Memory B cell (primary cell): ENCODE measurements around the gene IBA57.
"Not testable (repeated sequence)": the region's sequence is repeated elsewhere in the genome, so short reads cannot be mapped to it uniquely, and the experiment has no call there.

Source experiments
- ATAC-seq: fragments of 150-1000 bp; cut with Tn5 transposase; 2 replicates; pipeline ENCODE4 v1.10.0; 2021; ENCODE audit warnings: low read depth, mild to moderate bottlenecking, moderate library complexity
- DNase-seq, 2 donors: peaks; one replicate each; pipeline ENCODE4 v3.0.0; 2022; ENCODE audit warnings: low spot score in 2 of 2
- H3K27ac Mint-ChIP-seq: one replicate; pipeline ENCODE4 v1.8.0; 2022; ENCODE audit warnings: mild to moderate bottlenecking, moderate library complexity, mixed read lengths
- H3K27me3 Mint-ChIP-seq: one replicate; pipeline ENCODE4 v1.8.0; 2022; ENCODE audit warnings: mixed read lengths
- H3K36me3 Mint-ChIP-seq: one replicate; pipeline ENCODE4 v1.8.0; 2022; ENCODE audit warnings: mild to moderate bottlenecking, mixed read lengths
- H3K4me1 Mint-ChIP-seq: one replicate; pipeline ENCODE4 v1.8.0; 2022; ENCODE audit warnings: mixed read lengths
- H3K4me3 Mint-ChIP-seq: one replicate; pipeline ENCODE4 v1.8.0; 2022; ENCODE audit warnings: mild to moderate bottlenecking, moderate library complexity, mixed read lengths
- H3K9me3 Mint-ChIP-seq: one replicate; pipeline ENCODE4 v1.8.0; 2022; ENCODE audit warnings: mixed read lengths

Gene IBA57

GRCh38 chr1:228166170-228166936, 749 bp downstream of the IBA57 start:
- peak overlapping the region; percentile 83 for H3K4me3 Mint-ChIP-seq
- no peaks in the 10 kb centered on the region for H3K27me3 Mint-ChIP-seq
- peaks cover 9% of the 10 kb centered on the region for H3K36me3 Mint-ChIP-seq
- H3K9me3 Mint-ChIP-seq, result no peaks in the 10 kb centered on the region
- H3K27ac Mint-ChIP-seq, result peak overlapping the region; percentile 95
- peaks cover 29% of the 10 kb centered on the region for H3K4me1 Mint-ChIP-seq
- ATAC-seq (peak; percentile 21), DNase-seq (peak in 1 of 2 donors; percentile 78)

DNA sequence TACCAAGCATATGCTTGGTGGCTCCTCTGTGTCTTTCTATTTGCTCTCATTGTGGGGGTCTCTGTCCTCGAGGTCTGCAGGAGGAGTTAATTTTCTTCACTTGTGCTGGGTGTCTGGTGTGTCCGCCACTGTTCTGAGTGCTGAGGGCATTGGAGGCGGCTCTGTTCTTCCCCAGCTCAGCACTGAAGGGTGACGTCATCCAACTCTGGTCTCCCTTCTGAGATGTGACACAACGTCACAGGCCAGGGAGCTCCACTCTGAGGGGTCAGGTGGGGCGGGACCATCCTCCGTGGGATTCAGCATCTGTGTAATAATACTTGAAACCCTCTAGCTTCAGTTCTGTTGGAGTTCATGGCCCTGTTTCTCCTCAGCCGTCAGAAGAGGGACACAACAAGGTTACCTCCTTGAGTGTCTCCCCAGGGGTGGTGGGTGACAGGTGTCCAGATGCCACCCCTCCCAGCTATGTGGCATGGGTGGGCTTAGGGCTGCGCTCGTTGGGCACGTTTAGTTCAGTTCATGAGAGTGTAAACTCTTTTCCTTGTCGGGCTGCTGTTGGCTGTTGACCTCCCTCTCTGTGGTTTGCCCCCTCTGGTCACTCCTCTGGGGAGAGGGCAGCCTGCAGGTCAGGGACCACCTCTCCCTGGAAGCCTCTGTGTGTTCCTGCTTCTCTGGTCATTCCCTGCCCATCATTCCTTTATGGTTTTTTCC, 3.1 kb downstream of the IBA57 start:
- Mint-ChIP-seq H3K27me3 (no peaks in the 10 kb centered on the region), H3K4me1 (peaks cover 39% of the 10 kb centered on the region), H3K4me3 (no peak overlapping the region), H3K36me3 (peaks cover 13% of the 10 kb centered on the region), H3K9me3 (no peaks in the 10 kb centered on the region), H3K27ac (peak overlapping the region; percentile 53)
- DNase-seq, result no peak
- no peak for ATAC-seq

GRCh38 chr1:228169345-228169744, 3.7 kb downstream of the IBA57 start:
- Mint-ChIP-seq H3K4me1 (peaks cover 35% of the 10 kb centered on the region), H3K27me3 (no peaks in the 10 kb centered on the region), H3K27ac (peak overlapping the region; percentile 53), H3K36me3 (peaks cover 13% of the 10 kb centered on the region), H3K4me3 (no peak overlapping the region), H3K9me3 (no peaks in the 10 kb centered on the region)
- ATAC-seq (no peak), DNase-seq (no peak)

GRCh38 chr1:228170666-228171065, 5.1 kb downstream of the IBA57 start:
- no peak overlapping the region for H3K27ac Mint-ChIP-seq
- H3K4me3 Mint-ChIP-seq, result no peak overlapping the region
- H3K27me3 Mint-ChIP-seq, result no peaks in the 10 kb centered on the region
- DNase-seq, result no peak
- peaks cover 13% of the 10 kb centered on the region for H3K36me3 Mint-ChIP-seq
- no peak for ATAC-seq
- H3K9me3 Mint-ChIP-seq, result no peaks in the 10 kb centered on the region
- peaks cover 29% of the 10 kb centered on the region for H3K4me1 Mint-ChIP-seq

DNA sequence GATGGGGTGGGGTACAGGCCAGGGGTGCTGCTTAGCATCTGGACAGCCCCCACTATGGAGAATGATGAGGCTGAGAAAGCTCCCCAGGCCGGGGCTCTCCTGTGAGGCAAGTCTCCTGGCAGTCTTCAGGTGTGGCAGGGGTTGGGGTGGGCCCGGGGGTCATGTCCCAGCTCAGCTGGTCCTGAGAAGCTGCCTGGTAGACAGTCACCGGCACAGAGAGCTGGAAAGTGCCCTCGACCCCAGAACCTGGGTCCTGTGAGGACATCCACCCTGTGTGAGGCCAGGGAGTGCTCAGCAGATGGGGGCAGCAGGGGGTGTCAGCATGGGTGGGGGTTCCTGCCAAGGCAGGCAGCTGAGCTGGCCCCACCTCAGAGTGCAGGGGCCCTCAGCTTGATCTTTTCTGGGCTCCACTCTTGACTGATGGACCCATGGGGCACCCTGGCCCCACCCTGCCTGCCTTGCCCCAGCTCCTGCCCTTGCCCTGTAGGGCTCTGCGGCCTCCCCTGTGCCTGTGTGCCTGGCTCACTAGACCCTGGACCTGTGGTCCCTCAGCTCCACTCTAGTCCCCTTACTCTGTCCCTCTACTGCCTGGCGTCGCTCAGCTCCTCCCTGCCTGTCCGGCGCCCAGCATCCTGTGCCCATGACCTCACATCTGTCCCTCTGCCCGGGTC, 5.8 kb downstream of the IBA57 start:
- Mint-ChIP-seq H3K27me3 (no peaks in the 10 kb centered on the region), H3K4me1 (peaks cover 29% of the 10 kb centered on the region), H3K27ac (no peak overlapping the region), H3K9me3 (no peaks in the 10 kb centered on the region), H3K4me3 (no peak overlapping the region), H3K36me3 (peaks cover 13% of the 10 kb centered on the region)
- DNase-seq, result no peak
- ATAC-seq, result no peak

DNA sequence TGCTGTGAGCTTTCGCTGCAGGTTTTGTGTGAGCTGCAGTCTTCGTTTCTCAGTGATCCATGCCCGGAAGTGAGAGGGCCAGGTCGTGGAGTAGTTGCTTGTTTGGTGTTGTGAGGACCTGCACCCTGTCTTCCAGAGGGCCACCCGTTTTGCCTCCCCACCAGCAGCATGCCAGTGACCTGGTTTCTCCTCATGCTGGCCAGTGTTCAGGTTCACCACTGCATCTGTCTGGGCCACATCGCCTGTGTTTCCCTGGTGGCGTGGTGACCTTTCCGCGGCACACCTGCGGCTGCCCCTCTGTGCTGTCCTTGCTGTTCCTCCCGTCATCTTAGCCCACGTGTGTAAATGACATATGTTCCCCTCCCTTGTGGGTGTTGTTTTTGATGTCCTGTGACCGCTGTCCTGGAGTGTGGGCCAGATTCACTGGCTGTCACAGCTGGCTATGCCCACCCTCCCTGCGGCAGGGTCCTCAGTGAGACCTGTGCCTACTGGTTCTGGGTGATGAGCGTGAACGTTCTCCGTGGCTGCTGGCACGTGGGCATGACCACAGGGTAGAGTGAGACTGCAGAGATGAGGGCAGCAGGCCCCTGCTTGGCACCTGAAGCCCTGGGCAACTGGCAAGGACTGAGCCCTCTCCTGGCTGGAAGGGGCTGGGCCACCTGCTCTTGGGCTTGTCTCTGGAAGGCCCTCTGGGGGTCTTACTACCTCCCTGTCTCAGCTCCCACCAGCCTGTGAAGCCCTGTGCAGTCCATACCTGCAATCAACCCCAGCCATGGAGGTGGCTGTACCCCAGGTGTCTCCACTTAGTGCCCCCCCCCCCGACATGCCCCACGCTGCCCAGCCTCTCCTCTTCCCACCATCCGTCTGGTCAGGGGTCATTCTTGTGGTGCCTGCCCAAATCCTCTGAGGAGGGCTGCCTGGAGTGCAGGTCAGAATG, 7.3 kb downstream of the IBA57 start:
- Mint-ChIP-seq H3K4me3 (no peak overlapping the region), H3K27ac (peak overlapping the region; percentile 43), H3K27me3 (no peaks in the 10 kb centered on the region)

DNA sequence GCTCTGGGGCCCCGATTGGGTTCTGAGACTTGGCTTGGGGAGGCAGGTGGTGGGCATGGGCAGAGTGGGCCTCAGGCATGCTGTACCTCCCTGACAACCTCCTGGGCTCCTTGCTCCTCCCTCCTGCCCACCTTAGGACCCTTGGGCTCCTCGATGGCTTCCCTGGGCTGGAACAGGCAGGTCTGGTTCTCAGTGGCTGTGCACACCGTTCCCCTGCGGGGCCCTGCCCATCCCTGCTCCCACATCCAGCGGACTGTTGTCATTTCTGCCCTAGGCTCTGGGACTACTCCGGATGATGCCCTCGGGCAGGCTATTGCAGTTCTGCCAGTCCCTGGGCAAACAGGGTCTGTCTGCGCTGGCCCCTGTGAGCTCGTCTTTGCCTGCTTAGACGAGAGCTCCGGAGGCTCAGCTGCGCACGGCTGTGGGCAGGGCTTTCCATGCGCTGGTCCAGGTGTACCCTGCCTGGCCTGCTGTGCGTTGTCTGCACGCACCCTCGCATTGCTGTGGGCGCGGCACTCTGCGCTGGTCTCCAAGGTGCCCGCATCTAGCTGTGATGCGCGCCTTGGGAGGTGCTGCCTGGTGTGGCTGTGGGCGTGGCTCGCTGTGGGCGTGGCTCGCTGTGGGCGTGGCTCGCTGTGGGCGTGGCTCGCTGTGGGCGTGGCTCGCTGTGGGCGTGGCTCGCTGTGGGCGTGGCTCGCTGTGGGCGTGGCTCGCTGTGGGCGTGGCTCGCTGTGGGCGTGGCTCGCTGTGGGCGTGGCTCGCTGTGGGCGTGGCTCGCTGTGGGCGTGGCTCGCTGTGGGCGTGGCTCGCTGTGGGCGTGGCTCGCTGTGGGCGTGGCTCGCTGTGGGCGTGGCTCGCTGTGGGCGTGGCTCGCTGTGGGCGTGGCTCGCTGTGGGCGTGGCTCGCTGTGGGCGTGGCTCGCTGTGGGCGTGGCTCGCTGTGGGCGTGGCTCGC, 8.2 kb downstream of the IBA57 start:
- not testable (repeated sequence) for DNase-seq, H3K27ac Mint-ChIP-seq, H3K27me3 Mint-ChIP-seq, H3K9me3 Mint-ChIP-seq, H3K4me3 Mint-ChIP-seq
- peak; percentile 58 for ATAC-seq
- Mint-ChIP-seq H3K36me3 (peaks cover 16% of the 10 kb centered on the region), H3K4me1 (peaks cover 17% of the 10 kb centered on the region)

More for the DNA sequence above, 7.3 kb downstream of the IBA57 start:
- Mint-ChIP-seq H3K4me1 (peaks cover 21% of the 10 kb centered on the region), H3K9me3 (no peaks in the 10 kb centered on the region), H3K36me3 (peaks cover 13% of the 10 kb centered on the region)
- DNase-seq (no peak), ATAC-seq (no peak)

DNA sequence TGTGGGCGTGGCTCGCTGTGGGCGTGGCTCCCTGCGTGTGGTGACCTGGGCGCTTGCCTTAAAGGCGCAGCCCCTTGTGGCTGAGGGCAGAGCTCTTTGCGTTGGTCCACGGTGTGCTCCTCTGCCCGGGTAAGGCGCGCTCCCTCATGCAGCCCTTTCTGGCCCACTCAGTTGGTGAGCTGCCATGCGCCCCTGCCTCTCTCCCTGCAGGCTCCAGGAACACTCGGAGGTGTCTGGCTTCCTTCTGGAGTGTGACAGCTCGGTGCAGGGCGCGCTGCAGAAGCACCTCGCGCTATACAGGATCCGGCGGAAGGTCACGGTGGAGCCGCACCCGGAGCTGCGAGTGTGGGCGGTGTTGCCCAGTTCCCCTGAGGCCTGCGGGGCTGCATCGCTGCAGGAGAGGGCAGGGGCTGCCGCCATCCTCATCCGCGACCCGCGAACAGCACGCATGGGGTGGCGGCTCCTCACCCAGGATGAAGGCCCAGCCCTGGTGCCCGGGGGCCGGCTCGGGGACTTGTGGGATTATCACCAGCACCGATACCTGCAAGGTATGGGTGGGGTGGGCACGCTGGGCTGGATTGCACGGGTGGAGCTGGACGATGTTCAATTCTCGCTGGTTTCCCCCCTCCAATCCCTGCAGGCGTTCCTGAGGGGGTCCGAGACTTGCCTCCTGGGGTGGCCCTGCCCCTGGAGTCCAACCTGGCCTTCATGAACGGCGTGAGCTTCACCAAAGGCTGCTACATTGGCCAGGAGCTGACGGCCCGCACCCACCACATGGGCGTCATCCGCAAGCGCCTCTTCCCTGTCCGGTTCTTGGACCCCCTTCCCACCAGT, 9.1 kb downstream of the IBA57 start:
- no peak for DNase-seq
- Mint-ChIP-seq H3K27me3 (no peaks in the 10 kb centered on the region), H3K9me3 (no peaks in the 10 kb centered on the region), H3K4me3 (no peak overlapping the region), H3K4me1 (peaks cover 13% of the 10 kb centered on the region), H3K27ac (no peak overlapping the region), H3K36me3 (peaks cover 10% of the 10 kb centered on the region)
- peak; percentile 70 for ATAC-seq

DNA sequence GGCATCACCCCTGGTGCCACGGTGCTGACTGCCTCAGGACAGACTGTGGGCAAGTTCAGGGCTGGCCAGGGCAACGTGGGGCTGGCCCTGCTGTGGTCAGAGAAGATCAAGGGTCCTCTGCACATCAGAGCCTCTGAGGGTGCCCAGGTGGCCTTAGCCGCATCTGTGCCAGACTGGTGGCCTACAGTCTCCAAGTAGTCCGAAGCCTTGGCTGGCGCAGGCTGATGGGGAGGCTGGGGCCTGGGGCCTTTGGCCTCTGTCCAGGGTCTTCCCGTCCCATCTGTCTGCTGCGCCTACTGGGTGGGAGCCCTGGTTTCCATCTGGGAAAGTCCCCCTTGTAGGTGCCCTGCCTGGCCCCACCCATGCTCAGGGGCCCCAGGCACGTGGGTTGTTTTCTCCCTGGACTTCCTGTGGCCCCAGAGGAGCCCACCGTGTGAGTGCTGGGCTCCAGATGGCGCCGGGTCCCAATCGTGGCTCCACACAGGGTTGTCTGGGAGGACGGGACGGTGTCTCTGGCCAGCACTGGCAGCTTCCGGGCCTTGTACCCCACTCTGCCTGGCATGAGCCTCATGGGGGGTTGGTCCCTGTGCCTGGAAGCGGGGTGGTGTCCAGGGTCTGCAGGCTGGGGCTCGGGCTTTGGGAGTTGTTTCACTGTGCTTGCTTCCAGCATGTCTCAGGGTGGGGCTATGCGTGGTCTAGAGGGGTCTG, 9.9 kb downstream of the IBA57 start:
- ATAC-seq, result no peak
- Mint-ChIP-seq H3K9me3 (no peaks in the 10 kb centered on the region), H3K27ac (no peak overlapping the region), H3K27me3 (no peaks in the 10 kb centered on the region), H3K4me1 (peaks cover 11% of the 10 kb centered on the region), H3K4me3 (no peak overlapping the region), H3K36me3 (peaks cover 10% of the 10 kb centered on the region)
- DNase-seq, result no peak

- H3K27ac Mint-ChIP-seq, result no peak overlapping the region
- no peak for DNase-seq
- ATAC-seq, result no peak
Observed at GRCh38 chr1:228176024-228176395, 10.4 kb downstream of the IBA57 start.

GRCh38 chr1:228176461-228177182, 11.0 kb downstream of the IBA57 start:
- no peak for DNase-seq
- no peak for ATAC-seq
- Mint-ChIP-seq H3K4me3 (no peak overlapping the region), H3K27me3 (no peaks in the 10 kb centered on the region), H3K36me3 (peaks cover 10% of the 10 kb centered on the region), H3K9me3 (no peaks in the 10 kb centered on the region), H3K27ac (no peak overlapping the region), H3K4me1 (peaks cover 9% of the 10 kb centered on the region)

More at GRCh38 chr1:228176024-228176395, 10.4 kb downstream of the IBA57 start:
- H3K4me3 Mint-ChIP-seq, result no peak overlapping the region
- peaks cover 10% of the 10 kb centered on the region for H3K36me3 Mint-ChIP-seq
- peaks cover 10% of the 10 kb centered on the region for H3K4me1 Mint-ChIP-seq
- no peaks in the 10 kb centered on the region for H3K9me3 Mint-ChIP-seq
- H3K27me3 Mint-ChIP-seq, result no peaks in the 10 kb centered on the region
